Activated T-helper 1 cell treated with anti-CD3 and anti-CD28 coated beads, Interleukin-2, amount 50 U/mL, for 16 hours (primary cell): ENCODE measurements around the gene GLIS2.

Experiments used
- DNase-seq, 2 donors: peaks; one replicate each; pipeline ENCODE4 v3.0.0-alpha.2; 2020; ENCODE audit warnings: low read depth in 1 of 2, low spot score in 1 of 2

GLIS2 gene

GRCh38 chr16:4315186-4316107, at the start of gene GLIS2:
Gene GLIS2 (plus strand): TSS chr16:4316067. CDS start chr16:4332281, 16,214 bp downstream.
- peak in 1 of 2 donors; percentile 24 for DNase-seq

- no peak for DNase-seq
These were observed 49.5 kb upstream of the GLIS2 start for GRCh38 chr16:4266372-4266771.

- DNase-seq: no peak
These were observed 45.8 kb upstream of the GLIS2 start for GRCh38 chr16:4270091-4270490.

- DNase-seq: no peak
These were observed 45.3 kb upstream of the GLIS2 start for GRCh38 chr16:4270595-4270994.

- peak; percentile 75 to 81 for DNase-seq
These were observed 44.4 kb upstream of the GLIS2 start for GRCh38 chr16:4271176-4272113.

- DNase-seq: no peak
These were observed 43.5 kb upstream of the GLIS2 start for GRCh38 chr16:4272114-4272956.

- DNase-seq: peak in 1 of 2 donors; percentile 30
These were observed 42.0 kb upstream of the GLIS2 start for GRCh38 chr16:4273858-4274311.

- DNase-seq: no peak
These were observed 40.0 kb upstream of the GLIS2 start for GRCh38 chr16:4275861-4276260.

GRCh38 chr16:4277987-4278513, 37.8 kb upstream of the GLIS2 start:
- DNase-seq: no peak

GRCh38 chr16:4280625-4281024, 35.2 kb upstream of the GLIS2 start:
- DNase-seq: no peak

GRCh38 chr16:4283441-4283840, 32.4 kb upstream of the GLIS2 start:
- DNase-seq: no peak

- DNase-seq: no peak
These were observed 31.9 kb upstream of the GLIS2 start for GRCh38 chr16:4283939-4284338.

GRCh38 chr16:4285167-4285566, 30.7 kb upstream of the GLIS2 start:
- no peak for DNase-seq

- DNase-seq: peak; percentile 67 to 71
These were observed 27.5 kb upstream of the GLIS2 start for GRCh38 chr16:4288148-4288921.

- no peak for DNase-seq
These were observed 25.5 kb upstream of the GLIS2 start for GRCh38 chr16:4290236-4290830.

- no peak for DNase-seq
These were observed 24.2 kb upstream of the GLIS2 start for GRCh38 chr16:4291699-4292098.

GRCh38 chr16:4293181-4293716, 22.6 kb upstream of the GLIS2 start:
- DNase-seq: no peak

- DNase-seq: no peak
These were observed 21.9 kb upstream of the GLIS2 start for GRCh38 chr16:4293822-4294457.

GRCh38 chr16:4295581-4295980, 20.3 kb upstream of the GLIS2 start:
- no peak for DNase-seq
